Measurements from ENCODE around the gene HIRA.

The HIRA gene

GRCh38 chr22:19407649-19408606, 23.6 kb downstream of the HIRA start:
- no peak for DNase-seq

- no peak for DNase-seq
Measured at GRCh38 chr22:19406846-19407245, 24.7 kb downstream of the HIRA start.

- no peak for DNase-seq
Measured at GRCh38 chr22:19406281-19406811, 25.2 kb downstream of the HIRA start.

- DNase-seq: no peak
Measured at GRCh38 chr22:19405652-19406051, 25.9 kb downstream of the HIRA start.

GRCh38 chr22:19405133-19405532, 26.4 kb downstream of the HIRA start:
- DNase-seq: no peak

GRCh38 chr22:19404676-19405075, 26.9 kb downstream of the HIRA start:
- DNase-seq: no peak

- no peak for DNase-seq
Measured at GRCh38 chr22:19402642-19403191, 28.8 kb downstream of the HIRA start.

GRCh38 chr22:19401483-19401882, 30.1 kb downstream of the HIRA start:
- no peak for DNase-seq

- no peak for DNase-seq
Measured at GRCh38 chr22:19400881-19401280, 30.7 kb downstream of the HIRA start.

- no peak for DNase-seq
Measured at GRCh38 chr22:19398652-19399051, 32.9 kb downstream of the HIRA start.

- DNase-seq: no peak
Measured at GRCh38 chr22:19398206-19398605, 33.3 kb downstream of the HIRA start.

- DNase-seq: no peak
Measured at GRCh38 chr22:19397734-19398104, 33.8 kb downstream of the HIRA start.

- DNase-seq: no peak
Measured at GRCh38 chr22:19396934-19397733, 34.4 kb downstream of the HIRA start.

GRCh38 chr22:19396561-19396933, 35.0 kb downstream of the HIRA start:
- DNase-seq: no peak

- DNase-seq: no peak
Measured at GRCh38 chr22:19395276-19395675, 36.3 kb downstream of the HIRA start.

GRCh38 chr22:19394274-19395050, 37.1 kb downstream of the HIRA start:
- no peak for DNase-seq

GRCh38 chr22:19393704-19394103, 37.8 kb downstream of the HIRA start:
- no peak for DNase-seq

GRCh38 chr22:19387575-19387974, 44.0 kb downstream of the HIRA start:
- DNase-seq: no peak

GRCh38 chr22:19387038-19387437, 44.5 kb downstream of the HIRA start:
- DNase-seq: no peak

- no peak for DNase-seq
Measured at GRCh38 chr22:19386248-19386647, 45.3 kb downstream of the HIRA start.

- no peak for DNase-seq
Measured at GRCh38 chr22:19385221-19385906, 46.2 kb downstream of the HIRA start.

GRCh38 chr22:19383292-19383691, 48.2 kb downstream of the HIRA start:
- no peak for DNase-seq
